Activated B cell treated with CpG ODN at 0.5 μM for 24 hours (primary cell): ENCODE measurements around the gene UPF3B. TPM values are rescaled to one million over a fixed set of nuclear protein-coding genes. Genes with fewer than 3 reads are reported as not detected.

Source experiments
- ATAC-seq: fragments of 200-7000 bp; cut with Tn5 transposase; one replicate; pipeline ENCODE4 v1.10.0; 2021; ENCODE audit warnings: low read depth, mild to moderate bottlenecking, moderate library complexity
- CTCF ChIA-PET: fragments of 350-600 bp; sonication (Branson Sonifier 250); formaldehyde crosslinking; loops from one replicate; lab custom pipeline; 2021; ENCODE audit warnings: antibody characterized with exemption; lab: Charles Lee
- POLR2A ChIA-PET: fragments of 350-600 bp; sonication (Branson Sonifier 250); formaldehyde crosslinking; loops from one replicate; lab custom pipeline; 2021; ENCODE audit warnings: antibody characterized with exemption; lab: Charles Lee
- DNase-seq: peaks from one replicate; pipeline ENCODE4 v3.0.0; 2022
- H3K27ac Mint-ChIP-seq: one replicate; pipeline ENCODE4 v1.8.0; 2020; ENCODE audit warnings: mixed read lengths
- H3K27me3 Mint-ChIP-seq: one replicate; pipeline ENCODE4 v1.8.0; 2021; ENCODE audit warnings: mixed read lengths
- H3K36me3 Mint-ChIP-seq: one replicate; pipeline ENCODE4 v1.8.0; 2021; ENCODE audit warnings: low read depth, mixed read lengths
- H3K4me1 Mint-ChIP-seq: one replicate; pipeline ENCODE4 v1.8.0; 2021; ENCODE audit warnings: mixed read lengths
- H3K4me3 Mint-ChIP-seq: one replicate; pipeline ENCODE4 v1.8.0; 2020; ENCODE audit warnings: mild to moderate bottlenecking, mixed read lengths
- H3K9me3 Mint-ChIP-seq: one replicate; pipeline ENCODE4 v1.8.0; 2020; ENCODE audit warnings: mixed read lengths
- intact Hi-C: fragments of 100-400 bp; cut with micrococcal nuclease; formaldehyde crosslinking; loops from one replicate; pipeline ENCODE4 v1.15.1; 2024
- total RNA-seq: library from RNA; stranded (reverse); gene quantifications from 2 replicates; pipeline ENCODE4 v1.2.3, GENCODE V29; 2022
- TF ChIP-seq, protein P1 (sequence below): fragments of 200-600 bp; IDR thresholded peaks from one replicate; pipeline ENCODE4 v1.8.0; 2022; ENCODE audit warnings: antibody characterized with exemption, mild to moderate bottlenecking

UPF3B gene
- total RNA-seq, 1 donor from 2014 or later, result 14.0 TPM

DNA sequence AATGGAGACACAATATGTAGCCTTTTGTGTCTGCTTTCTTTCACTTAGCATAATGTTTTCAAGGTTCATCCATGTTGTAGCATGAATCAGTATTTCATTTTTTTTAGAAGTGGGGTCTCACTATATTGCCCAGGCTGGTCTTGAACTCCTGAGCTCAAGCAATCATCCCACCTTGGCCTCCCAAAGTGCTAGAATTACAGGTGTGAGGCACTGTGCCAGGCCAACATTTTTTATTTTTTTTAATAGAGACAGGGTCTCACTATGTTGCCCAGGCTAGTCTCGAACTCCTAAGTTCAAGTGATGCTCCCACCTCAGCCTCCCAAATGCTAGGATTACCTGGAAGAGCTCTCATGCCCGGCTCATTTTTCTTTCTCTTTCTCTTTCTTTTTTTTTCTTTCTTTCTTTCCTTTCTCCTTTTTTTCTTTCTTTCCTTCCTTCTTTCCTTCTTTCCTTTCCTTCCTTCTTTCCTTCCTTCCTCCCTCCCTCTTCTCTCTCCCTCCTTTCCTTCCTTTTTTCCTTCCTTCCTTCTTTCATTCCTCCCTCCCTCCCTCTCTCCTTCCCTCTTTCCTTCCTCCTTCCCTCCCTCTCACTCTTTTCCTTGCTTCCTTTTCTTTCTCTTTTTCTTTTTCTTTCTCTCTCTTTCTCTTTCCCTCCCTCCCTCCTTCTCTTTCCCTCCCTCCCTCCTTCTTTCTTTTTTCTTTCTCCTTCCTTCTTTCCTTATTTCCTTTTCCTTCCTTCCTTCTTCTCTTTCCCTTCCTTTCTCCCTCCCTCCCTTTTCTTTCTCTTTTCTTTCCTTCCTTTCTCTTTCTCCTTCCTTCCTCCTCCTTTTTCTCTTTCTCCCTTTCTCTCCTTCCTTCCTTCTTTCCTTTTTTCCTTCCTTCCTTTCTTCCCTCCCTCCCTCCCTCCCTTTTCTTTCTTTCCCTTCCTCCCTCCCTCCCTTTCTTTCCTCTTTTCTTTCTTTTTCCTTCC, 51.2 kb downstream of the UPF3B start:
- POLR2A ChIA-PET, result interaction anchor here (0.8 kb wide), 1 partner anchor 57 kb away, joined by 3 read pairs; no protein-coding TSS in a partner anchor
- ATAC-seq (no peak), DNase-seq (no peak)
- no peaks in the 10 kb centered on the region for H3K4me1 Mint-ChIP-seq
- TF ChIP-seq, protein P1, sequence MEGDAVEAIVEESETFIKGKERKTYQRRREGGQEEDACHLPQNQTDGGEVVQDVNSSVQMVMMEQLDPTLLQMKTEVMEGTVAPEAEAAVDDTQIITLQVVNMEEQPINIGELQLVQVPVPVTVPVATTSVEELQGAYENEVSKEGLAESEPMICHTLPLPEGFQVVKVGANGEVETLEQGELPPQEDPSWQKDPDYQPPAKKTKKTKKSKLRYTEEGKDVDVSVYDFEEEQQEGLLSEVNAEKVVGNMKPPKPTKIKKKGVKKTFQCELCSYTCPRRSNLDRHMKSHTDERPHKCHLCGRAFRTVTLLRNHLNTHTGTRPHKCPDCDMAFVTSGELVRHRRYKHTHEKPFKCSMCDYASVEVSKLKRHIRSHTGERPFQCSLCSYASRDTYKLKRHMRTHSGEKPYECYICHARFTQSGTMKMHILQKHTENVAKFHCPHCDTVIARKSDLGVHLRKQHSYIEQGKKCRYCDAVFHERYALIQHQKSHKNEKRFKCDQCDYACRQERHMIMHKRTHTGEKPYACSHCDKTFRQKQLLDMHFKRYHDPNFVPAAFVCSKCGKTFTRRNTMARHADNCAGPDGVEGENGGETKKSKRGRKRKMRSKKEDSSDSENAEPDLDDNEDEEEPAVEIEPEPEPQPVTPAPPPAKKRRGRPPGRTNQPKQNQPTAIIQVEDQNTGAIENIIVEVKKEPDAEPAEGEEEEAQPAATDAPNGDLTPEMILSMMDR, result no peak
- no peak overlapping the region for H3K4me3 Mint-ChIP-seq
- CTCF ChIA-PET, result no interaction called here
- no peaks in the 10 kb centered on the region for H3K9me3 Mint-ChIP-seq
- no peaks in the 10 kb centered on the region for H3K27me3 Mint-ChIP-seq
- intact Hi-C loops, result no loop called here
- peaks cover 5% of the 10 kb centered on the region for H3K36me3 Mint-ChIP-seq
- no peak overlapping the region for H3K27ac Mint-ChIP-seq

DNA sequence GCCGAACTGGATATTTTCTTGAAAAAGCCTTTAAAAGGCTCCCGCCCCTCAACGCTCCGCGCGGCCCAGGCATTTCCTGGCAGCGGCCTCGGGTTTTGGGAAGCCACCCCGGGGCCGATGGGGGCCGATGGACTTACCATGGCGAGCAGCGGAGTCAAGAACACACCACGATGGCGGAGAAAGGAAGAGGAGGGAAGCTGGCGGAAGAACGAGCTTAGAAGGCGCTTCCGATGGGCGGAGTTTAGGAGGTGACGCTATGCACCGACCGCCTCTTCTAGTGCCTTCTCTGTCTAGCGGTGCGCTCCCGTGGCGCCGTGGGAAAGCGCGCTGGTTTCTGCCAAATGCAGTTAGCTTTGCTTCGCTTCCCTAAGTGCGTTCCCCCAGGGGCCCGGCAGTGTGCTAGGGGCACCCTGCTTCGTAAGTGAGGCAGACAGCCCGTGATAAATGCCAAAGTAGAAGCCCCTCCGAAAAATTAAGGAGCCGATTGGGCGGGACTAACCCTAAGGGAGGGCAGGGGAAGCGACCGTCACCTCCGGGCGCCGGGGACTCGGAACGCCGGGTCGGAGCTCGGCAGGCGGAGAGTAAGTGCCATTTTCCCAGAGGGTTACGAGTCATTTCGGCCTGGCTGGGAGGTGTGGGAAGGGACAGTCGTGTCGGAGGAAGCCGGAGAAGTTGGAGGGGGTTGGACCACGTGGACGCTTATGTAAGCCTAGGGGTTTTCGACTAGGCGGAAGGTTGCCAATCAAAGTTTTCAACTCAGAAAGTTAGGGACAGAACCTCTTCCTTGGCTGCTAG, 61.1 kb downstream of the UPF3B start, which contains the start of gene RPL39:
RPL39 (minus strand) TSS at position 194 of the 795 bp plus-strand sequence; CDS start at position 140, 54 bp downstream.
- ChIA-PET CTCF (interaction anchor here (0.6 to 1.4 kb wide), 6 partner anchors 33 to 309 kb away, joined by 3 to 6 read pairs (median 3); partner anchors contain the start of genes SOWAHD and UPF3B), POLR2A (interaction anchor here (0.6 to 2.7 kb wide), 46 partner anchors 16 to 366 kb away, joined by 3 to 41 read pairs (median 5); partner anchors contain the start of genes NDUFA1, NKAP, NKRF and RNF113A)
- TF ChIP-seq, protein P1, result no peak
- ATAC-seq, result peak; percentile 90
- peak; percentile 69 for DNase-seq
- Mint-ChIP-seq H3K27ac (peak within 1 kb of the TSS; percentile 96), H3K4me3 (peak within 1 kb of the TSS; percentile 95), H3K27me3 (no peaks in the 10 kb centered on the region), H3K36me3 (peaks cover 41% of the 10 kb centered on the region), H3K4me1 (peaks cover 37% of the 10 kb centered on the region), H3K9me3 (no peaks in the 10 kb centered on the region)
- intact Hi-C loops, result loop anchor here (1.0 to 5.0 kb wide), 6 partner anchors 35 to 152 kb away; partner anchors contain the start of genes NDUFA1, NKAP and RNF113A

DNA sequence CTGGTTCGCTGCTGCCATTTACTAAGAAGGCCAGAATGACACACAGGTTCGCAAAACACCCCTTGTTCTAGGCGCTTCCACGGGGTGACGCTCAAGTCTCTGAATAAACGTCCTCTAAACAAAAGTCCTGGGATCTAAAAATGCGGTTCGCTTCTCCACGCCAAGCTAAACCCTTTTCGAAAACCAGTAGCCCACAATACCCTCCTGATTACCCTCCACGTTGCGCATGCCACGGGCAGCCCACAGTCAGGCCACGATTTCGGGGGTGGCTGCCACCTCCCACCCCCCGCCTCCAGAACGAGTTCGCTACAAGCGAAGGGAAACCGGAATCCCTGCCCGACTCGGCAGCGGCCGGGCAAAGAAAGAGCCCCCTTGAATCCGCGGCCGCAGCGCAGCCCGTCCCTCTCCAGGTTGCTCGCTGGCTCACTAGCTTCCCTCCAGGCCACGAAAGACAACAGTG, 61.8 kb downstream of the UPF3B start:
- ATAC-seq (peak; percentile 22), DNase-seq (no peak)
- H3K9me3 Mint-ChIP-seq, result no peaks in the 10 kb centered on the region
- no peaks in the 10 kb centered on the region for H3K27me3 Mint-ChIP-seq
- H3K27ac Mint-ChIP-seq, result peak overlapping the region; percentile 96
- peaks cover 37% of the 10 kb centered on the region for H3K4me1 Mint-ChIP-seq
- TF ChIP-seq, protein P1, result no peak
- intact Hi-C loops, result loop anchor here (1.0 to 5.0 kb wide), 5 partner anchors 35 to 152 kb away; partner anchors contain the start of genes NDUFA1, NKAP and RNF113A
- ChIA-PET POLR2A (interaction anchor here (0.6 to 2.7 kb wide), 37 partner anchors 15 to 365 kb away, joined by 3 to 41 read pairs (median 6); partner anchors contain the start of genes NDUFA1, NKAP, NKRF and RNF113A), CTCF (interaction anchor here (0.9 to 1.4 kb wide), 5 partner anchors 32 to 275 kb away, joined by 3 to 6 read pairs (median 3); partner anchors contain the start of genes SOWAHD and UPF3B)
- H3K4me3 Mint-ChIP-seq, result peak overlapping the region; percentile 95
- H3K36me3 Mint-ChIP-seq, result peaks cover 46% of the 10 kb centered on the region

DNA sequence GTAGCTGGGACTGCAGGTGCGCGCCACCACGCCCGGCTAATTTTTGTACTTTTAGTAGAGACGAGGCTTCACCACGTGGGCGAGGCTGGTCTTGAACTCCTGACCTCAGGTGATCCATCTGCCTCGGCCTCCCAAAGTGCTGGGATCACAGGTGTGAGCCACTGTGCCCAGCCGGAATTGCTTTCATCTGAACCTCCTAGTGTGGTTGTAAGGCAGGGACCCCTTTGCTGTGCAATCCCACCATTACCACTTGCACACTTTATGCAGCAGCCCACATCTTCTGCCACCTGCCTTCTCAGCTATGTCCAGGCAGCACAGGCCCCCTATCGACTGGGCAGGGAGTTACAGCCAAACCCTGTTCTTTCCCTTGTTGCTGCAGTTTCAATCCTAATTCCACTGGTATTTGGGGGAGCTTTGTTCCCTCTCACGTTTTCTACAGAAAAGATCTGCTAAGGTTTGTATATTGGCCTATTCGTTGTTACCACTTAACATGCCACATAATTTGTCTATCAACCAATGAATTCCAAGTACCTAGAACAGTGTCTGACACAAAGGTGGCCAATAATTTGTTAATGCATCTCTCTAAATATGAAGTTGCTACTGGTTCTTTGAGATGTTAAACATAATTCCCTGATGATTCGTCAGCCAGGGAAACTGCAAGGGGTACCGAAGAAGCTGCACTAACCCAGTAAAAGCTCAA, 67.9 kb downstream of the UPF3B start:
- no peak overlapping the region for H3K27ac Mint-ChIP-seq
- ATAC-seq (peak; percentile 83), DNase-seq (no peak)
- TF ChIP-seq, protein P1, result no peak
- H3K9me3 Mint-ChIP-seq, result no peaks in the 10 kb centered on the region
- ChIA-PET CTCF (interaction anchor here (0.9 kb wide), 1 partner anchor 269 kb away, joined by 3 read pairs; no protein-coding TSS in a partner anchor), POLR2A (interaction anchor here (0.5 to 1.4 kb wide), 4 partner anchors 11 to 356 kb away, joined by 3 to 4 read pairs (median 3); no protein-coding TSS in a partner anchor)
- intact Hi-C loops, result no loop called here
- peaks cover 44% of the 10 kb centered on the region for H3K4me1 Mint-ChIP-seq
- peaks cover 69% of the 10 kb centered on the region for H3K36me3 Mint-ChIP-seq
- H3K27me3 Mint-ChIP-seq, result no peaks in the 10 kb centered on the region
- peak overlapping the region; percentile 11 for H3K4me3 Mint-ChIP-seq

Other genes with a start within 250 kb of the UPF3B start
- gene NKRF, start 246.5 kb downstream of the UPF3B start, total RNA-seq, result 21.5 and 22.6 TPM in 2 replicates
- gene SEPTIN6, start 159.8 kb downstream of the UPF3B start, total RNA-seq, result 330 and 338 TPM in 2 replicates
- 9.7 and 9.9 TPM in 2 replicates for gene SOWAHD, start 94.4 kb downstream of the UPF3B start, total RNA-seq
- gene RPL39, start 61.3 kb downstream of the UPF3B start, total RNA-seq, result 3,684 and 4,270 TPM in 2 replicates
- gene RNF113A, start 18.8 kb upstream of the UPF3B start, total RNA-seq, result 27.1 and 28.1 TPM in 2 replicates
- gene NDUFA1, start 18.9 kb upstream of the UPF3B start, total RNA-seq, result 65.3 and 88.0 TPM in 2 replicates
- gene AKAP14, start 42.9 kb upstream of the UPF3B start, total RNA-seq, result not detected in 2 replicates
- 11.6 and 11.9 TPM in 2 replicates for gene NKAP, start 90.8 kb upstream of the UPF3B start, total RNA-seq
- not detected in 2 replicates for gene RHOXF2B, start 224.7 kb upstream of the UPF3B start, total RNA-seq